Measurements from ENCODE around the gene NDST1. TPM values are rescaled to one million over a fixed set of nuclear protein-coding genes. Genes with fewer than 3 reads are reported as not detected.

NDST1 gene
- total RNA-seq, 3 donors from 2014 or later, result 5.0 to 8.0 (median 5.6) TPM

- DNase-seq (no peak), ATAC-seq (no peak)
- H3K4me1 Mint-ChIP-seq (ENCODE audit: low read depth), result peaks cover 9% of the 10 kb centered on the region
- H3K4me3 Mint-ChIP-seq, result peak overlapping the region; percentile 74
- peaks cover 10% of the 10 kb centered on the region for H3K27me3 Mint-ChIP-seq (ENCODE audit: low read depth)
- no peaks in the 10 kb centered on the region for H3K9me3 Mint-ChIP-seq
- no peaks in the 10 kb centered on the region for H3K36me3 Mint-ChIP-seq (ENCODE audit: insufficient read depth)
Measured at GRCh38 chr5:150484964-150485692, 22.8 kb upstream of the NDST1 start.

- peak; percentile 11 for DNase-seq
- Mint-ChIP-seq H3K9me3 (no peaks in the 10 kb centered on the region), H3K4me3 (peak overlapping the region; percentile 74)
Measured at GRCh38 chr5:150485693-150486401, 22.1 kb upstream of the NDST1 start.

GRCh38 chr5:150486402-150487198 lies 21.3 kb upstream of the NDST1 start:
- H3K9me3 Mint-ChIP-seq, result no peaks in the 10 kb centered on the region
- peak overlapping the region; percentile 62 for H3K4me3 Mint-ChIP-seq
- DNase-seq (peak; percentile 25), ATAC-seq (peak; percentile 62)
- peaks cover 10% of the 10 kb centered on the region for H3K27me3 Mint-ChIP-seq (ENCODE audit: low read depth)
- peaks cover 9% of the 10 kb centered on the region for H3K4me1 Mint-ChIP-seq (ENCODE audit: low read depth)
- no peaks in the 10 kb centered on the region for H3K36me3 Mint-ChIP-seq (ENCODE audit: insufficient read depth)

More at GRCh38 chr5:150485693-150486401, 22.1 kb upstream of the NDST1 start:
- Mint-ChIP-seq H3K4me1 (ENCODE audit: low read depth) (peaks cover 9% of the 10 kb centered on the region), H3K27me3 (ENCODE audit: low read depth) (peaks cover 10% of the 10 kb centered on the region), H3K36me3 (ENCODE audit: insufficient read depth) (no peaks in the 10 kb centered on the region)
- peak; percentile 61 to 64 for ATAC-seq

GRCh38 chr5:150487199-150488061 lies 20.5 kb upstream of the NDST1 start:
- ATAC-seq (no peak), DNase-seq (no peak)
- H3K4me3 Mint-ChIP-seq, result peak overlapping the region; percentile 62
- H3K36me3 Mint-ChIP-seq (ENCODE audit: insufficient read depth), result no peaks in the 10 kb centered on the region
- H3K9me3 Mint-ChIP-seq, result no peaks in the 10 kb centered on the region
- H3K27me3 Mint-ChIP-seq (ENCODE audit: low read depth), result peaks cover 10% of the 10 kb centered on the region
- H3K4me1 Mint-ChIP-seq (ENCODE audit: low read depth), result peaks cover 9% of the 10 kb centered on the region

- peaks cover 9% of the 10 kb centered on the region for H3K4me1 Mint-ChIP-seq (ENCODE audit: low read depth)
- DNase-seq (no peak), ATAC-seq (no peak)
- H3K4me3 Mint-ChIP-seq, result no peak overlapping the region
- no peaks in the 10 kb centered on the region for H3K9me3 Mint-ChIP-seq
- H3K27me3 Mint-ChIP-seq (ENCODE audit: low read depth), result peaks cover 10% of the 10 kb centered on the region
- H3K36me3 Mint-ChIP-seq (ENCODE audit: insufficient read depth), result no peaks in the 10 kb centered on the region
Measured at GRCh38 chr5:150488519-150489359, 19.2 kb upstream of the NDST1 start.

- no peak overlapping the region for H3K4me3 Mint-ChIP-seq
- no peaks in the 10 kb centered on the region for H3K9me3 Mint-ChIP-seq
- H3K36me3 Mint-ChIP-seq (ENCODE audit: insufficient read depth), result no peaks in the 10 kb centered on the region
- H3K4me1 Mint-ChIP-seq (ENCODE audit: low read depth), result peaks cover 9% of the 10 kb centered on the region
- ATAC-seq (no peak), DNase-seq (no peak)
- peaks cover 10% of the 10 kb centered on the region for H3K27me3 Mint-ChIP-seq (ENCODE audit: low read depth)
Measured at GRCh38 chr5:150489360-150490295, 18.3 kb upstream of the NDST1 start.

- peaks cover 7% of the 10 kb centered on the region for H3K4me1 Mint-ChIP-seq (ENCODE audit: low read depth)
- no peaks in the 10 kb centered on the region for H3K9me3 Mint-ChIP-seq
- peaks cover 6% of the 10 kb centered on the region for H3K27me3 Mint-ChIP-seq (ENCODE audit: low read depth)
- H3K36me3 Mint-ChIP-seq (ENCODE audit: insufficient read depth), result no peaks in the 10 kb centered on the region
- no peak for ATAC-seq
- DNase-seq, result no peak
- H3K4me3 Mint-ChIP-seq, result no peak overlapping the region
Measured at GRCh38 chr5:150490296-150490669, 17.6 kb upstream of the NDST1 start.

GRCh38 chr5:150490754-150491153 lies 17.2 kb upstream of the NDST1 start:
- H3K27me3 Mint-ChIP-seq (ENCODE audit: low read depth), result peaks cover 6% of the 10 kb centered on the region
- DNase-seq, result no peak
- ATAC-seq, result no peak
- H3K4me1 Mint-ChIP-seq (ENCODE audit: low read depth), result peaks cover 7% of the 10 kb centered on the region
- H3K4me3 Mint-ChIP-seq, result no peak overlapping the region
- no peaks in the 10 kb centered on the region for H3K9me3 Mint-ChIP-seq
- no peaks in the 10 kb centered on the region for H3K36me3 Mint-ChIP-seq (ENCODE audit: insufficient read depth)

- H3K27me3 Mint-ChIP-seq (ENCODE audit: low read depth), result peaks cover 6% of the 10 kb centered on the region
- no peak overlapping the region for H3K4me3 Mint-ChIP-seq
- no peaks in the 10 kb centered on the region for H3K36me3 Mint-ChIP-seq (ENCODE audit: insufficient read depth)
Measured at GRCh38 chr5:150491876-150492275, 16.1 kb upstream of the NDST1 start.

GRCh38 chr5:150492621-150493020 lies 15.3 kb upstream of the NDST1 start:
- ATAC-seq (no peak), DNase-seq (no peak)
- peaks cover 3% of the 10 kb centered on the region for H3K27me3 Mint-ChIP-seq (ENCODE audit: low read depth)
- H3K4me3 Mint-ChIP-seq, result no peak overlapping the region
- no peaks in the 10 kb centered on the region for H3K36me3 Mint-ChIP-seq (ENCODE audit: insufficient read depth)
- no peaks in the 10 kb centered on the region for H3K9me3 Mint-ChIP-seq
- H3K4me1 Mint-ChIP-seq (ENCODE audit: low read depth), result peaks cover 1% of the 10 kb centered on the region

More at GRCh38 chr5:150491876-150492275, 16.1 kb upstream of the NDST1 start:
- DNase-seq (no peak), ATAC-seq (no peak)
- Mint-ChIP-seq H3K9me3 (no peaks in the 10 kb centered on the region), H3K4me1 (ENCODE audit: low read depth) (peaks cover 7% of the 10 kb centered on the region)

GRCh38 chr5:150496098-150496497 lies 11.8 kb upstream of the NDST1 start:
- no peaks in the 10 kb centered on the region for H3K27me3 Mint-ChIP-seq (ENCODE audit: low read depth)
- ATAC-seq, result no peak
- no peaks in the 10 kb centered on the region for H3K4me1 Mint-ChIP-seq (ENCODE audit: low read depth)
- no peak for DNase-seq
- no peaks in the 10 kb centered on the region for H3K36me3 Mint-ChIP-seq (ENCODE audit: insufficient read depth)
- H3K9me3 Mint-ChIP-seq, result no peaks in the 10 kb centered on the region
- no peak overlapping the region for H3K4me3 Mint-ChIP-seq

GRCh38 chr5:150496534-150496933 lies 11.4 kb upstream of the NDST1 start:
- H3K9me3 Mint-ChIP-seq, result no peaks in the 10 kb centered on the region

More at GRCh38 chr5:150496534-150496933, 11.4 kb upstream of the NDST1 start:
- H3K4me1 Mint-ChIP-seq (ENCODE audit: low read depth), result no peaks in the 10 kb centered on the region
- no peaks in the 10 kb centered on the region for H3K36me3 Mint-ChIP-seq (ENCODE audit: insufficient read depth)
- no peak for ATAC-seq
- H3K4me3 Mint-ChIP-seq, result no peak overlapping the region
- no peak for DNase-seq
- H3K27me3 Mint-ChIP-seq (ENCODE audit: low read depth), result no peaks in the 10 kb centered on the region

Data from activated T-cell treated with anti-CD3 and anti-CD28 coated beads, Interleukin-2, amount 50 U/mL, for 4 hours (primary cell).